DMS114 treated with DMSO at 0.1 percent for 48 hours (cell line): Measurements from ENCODE around the gene ZCCHC14.

ENCODE experiments used
- DNase-seq: peaks from one replicate; lab custom pipeline; 2025; ENCODE audit not compliant: unreplicated experiment; lab: John Stamatoyannopoulos, UW

Gene ZCCHC14

DNA sequence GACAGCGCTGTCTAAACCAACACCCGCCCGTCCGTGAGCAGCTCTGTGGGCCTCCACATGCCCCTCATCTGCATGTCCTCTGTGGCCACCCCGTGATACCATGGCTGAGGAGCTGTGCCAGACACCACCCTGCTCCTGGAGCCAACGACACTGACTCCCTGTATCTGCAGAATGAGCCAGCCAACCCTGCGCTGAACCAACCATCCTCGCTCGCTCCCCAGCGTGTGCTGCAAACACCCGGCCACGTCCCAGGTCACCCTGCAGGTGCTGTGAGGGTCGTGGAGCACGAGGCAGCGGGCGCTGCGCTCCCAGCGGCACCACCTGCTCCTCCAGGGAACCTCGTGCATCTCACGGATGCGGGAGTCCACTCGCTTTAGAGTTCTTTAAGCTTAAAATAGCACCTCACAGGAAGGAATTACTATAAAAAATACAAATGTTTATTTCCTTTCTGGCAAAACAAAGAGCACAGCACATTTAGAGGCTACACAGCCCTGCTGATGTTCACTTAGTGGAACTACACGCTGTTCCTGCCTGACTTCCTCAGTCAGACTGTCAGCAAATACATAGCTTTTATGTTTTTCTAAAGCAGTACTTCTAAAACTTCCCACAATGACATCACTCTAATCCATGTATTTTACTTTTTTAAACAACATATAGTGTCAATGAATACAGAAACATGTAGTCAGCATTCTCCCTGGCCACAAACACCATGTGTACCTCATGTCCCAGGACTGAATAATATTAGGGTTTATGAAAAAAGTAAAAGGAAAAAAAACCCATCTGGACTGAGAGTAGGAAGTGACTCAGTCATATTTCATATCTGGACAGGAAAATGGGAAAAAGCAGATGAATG, 57.2 kb downstream of the ZCCHC14 start:
- no peak for DNase-seq

DNA sequence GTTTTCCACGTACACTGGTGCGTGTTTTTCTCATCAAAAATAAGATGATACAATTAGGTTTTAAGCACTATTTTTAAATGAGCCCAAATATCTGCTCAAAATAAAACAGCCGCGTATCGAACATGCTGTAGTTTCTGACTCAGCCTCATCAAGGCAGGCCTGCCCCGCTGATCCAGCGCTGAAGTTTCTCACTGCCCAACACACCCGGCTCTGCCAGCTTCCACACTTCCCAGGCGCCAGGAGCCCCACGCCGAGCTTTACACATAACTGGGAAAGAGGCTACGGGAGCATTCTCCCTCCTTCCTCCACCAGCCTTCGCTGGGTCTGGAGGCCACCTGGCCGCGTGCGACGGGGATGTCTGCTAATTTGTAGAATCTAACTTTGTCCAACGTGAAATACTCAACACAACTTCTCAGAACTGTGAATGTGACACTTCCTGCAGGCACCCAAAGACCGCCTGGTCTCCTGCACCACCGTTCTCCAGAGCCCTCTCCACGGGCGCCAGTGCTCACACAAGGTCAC, 58.6 kb downstream of the ZCCHC14 start:
- DNase-seq, result no peak

DNA sequence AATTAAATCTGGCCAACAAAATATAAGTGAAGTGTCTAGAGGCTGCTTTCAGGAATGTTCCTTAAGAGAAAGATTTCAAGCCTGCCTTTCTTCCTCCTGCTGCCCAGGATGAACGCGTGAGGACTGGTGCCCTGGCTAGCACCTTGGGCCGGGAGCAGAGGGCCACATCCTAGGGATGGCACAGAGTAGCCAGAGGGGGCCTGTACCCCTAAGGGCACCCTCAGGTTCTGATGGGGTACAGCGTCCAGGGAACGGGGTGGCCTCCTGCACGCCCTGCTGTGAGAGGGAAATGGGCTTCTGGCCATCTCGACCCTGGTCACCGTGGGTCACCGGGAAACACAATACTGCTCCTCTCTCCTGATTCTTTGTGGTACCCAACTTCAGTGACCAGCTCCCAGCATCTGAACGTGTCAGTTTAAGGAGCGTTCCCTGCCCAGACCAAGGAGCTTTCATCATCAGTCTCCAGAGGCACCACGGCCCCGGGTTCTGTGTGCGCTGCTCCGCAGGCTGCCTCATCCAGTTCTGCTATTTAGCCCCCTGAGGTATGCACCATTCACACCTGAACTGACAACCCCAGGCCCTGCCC, 60.4 kb downstream of the ZCCHC14 start:
- no peak for DNase-seq

DNA sequence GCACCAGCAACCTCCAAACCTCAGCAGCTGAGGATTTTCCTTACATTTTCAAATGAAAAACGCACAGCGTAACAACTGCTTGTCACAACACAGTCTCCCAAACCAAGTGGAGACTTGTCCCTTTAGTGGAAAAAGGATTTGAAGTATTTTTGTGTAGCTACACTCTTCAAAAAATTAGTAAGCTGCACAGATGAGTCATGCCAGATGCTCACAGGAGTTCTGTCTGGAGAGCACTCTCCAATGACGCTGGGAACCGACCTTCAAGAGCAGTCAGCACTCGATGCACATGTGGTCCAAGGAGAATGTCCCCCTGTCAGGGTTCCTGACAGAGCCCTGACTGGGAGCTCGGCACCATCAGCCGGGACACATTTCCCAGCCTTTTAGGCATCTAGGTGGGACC, 60.9 kb downstream of the ZCCHC14 start:
- DNase-seq, result no peak

DNA sequence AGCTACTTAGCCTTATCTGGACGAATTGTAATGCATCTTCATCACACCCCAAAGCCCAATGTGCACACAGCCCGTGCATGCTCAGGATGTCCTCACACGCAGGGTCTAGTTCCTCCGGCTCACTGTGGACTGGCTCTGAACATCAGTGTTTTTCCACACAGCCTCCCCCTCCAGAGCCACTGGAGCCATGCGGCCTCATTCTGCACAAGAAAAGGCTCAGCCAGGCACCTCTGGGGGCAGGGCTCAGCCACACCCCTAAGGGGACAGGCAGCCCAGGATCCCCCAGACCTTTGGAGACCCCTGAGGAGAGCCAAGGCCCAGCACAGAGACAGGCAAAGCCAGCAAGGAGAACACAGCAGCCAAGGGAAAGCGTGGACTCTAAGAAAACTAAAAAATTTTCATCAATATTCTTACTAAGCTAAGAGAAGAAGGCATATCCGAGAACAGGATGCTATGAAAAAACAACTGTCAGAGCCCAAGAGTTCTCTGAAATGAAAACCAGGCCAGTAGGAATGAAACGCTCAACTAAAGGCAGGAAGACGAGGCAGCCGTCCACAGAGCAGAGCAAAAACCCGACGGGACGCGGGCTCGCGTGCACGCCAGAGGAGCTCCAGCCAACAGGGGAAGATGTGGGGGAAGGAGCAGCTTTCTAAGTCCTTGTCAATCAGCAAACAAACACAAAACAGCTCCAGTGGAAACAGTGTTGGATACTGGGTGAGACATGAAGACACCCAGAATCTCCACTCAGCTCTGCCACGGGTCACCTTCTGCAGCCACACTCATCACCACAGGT, 66.2 kb downstream of the ZCCHC14 start:
- DNase-seq, result no peak

DNA sequence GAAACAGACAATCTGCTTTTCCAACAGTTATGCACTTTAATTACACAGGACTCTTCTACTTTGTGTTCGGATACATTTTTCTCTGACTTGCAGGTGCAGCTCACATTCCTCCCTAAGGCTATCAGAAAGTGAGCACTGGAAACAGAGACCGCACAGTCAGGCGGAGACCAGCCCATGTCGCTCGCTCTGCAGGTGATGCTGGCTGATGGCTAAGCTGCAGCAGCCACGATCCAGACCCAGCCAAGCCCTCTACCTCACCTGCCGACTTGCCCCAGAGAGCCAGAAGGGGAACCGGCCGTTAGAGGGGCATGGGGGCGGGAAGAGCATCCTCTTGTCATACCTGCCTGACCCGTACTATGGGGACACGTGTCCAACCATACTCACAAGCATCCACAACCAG, 66.9 kb downstream of the ZCCHC14 start:
- DNase-seq, result no peak

DNA sequence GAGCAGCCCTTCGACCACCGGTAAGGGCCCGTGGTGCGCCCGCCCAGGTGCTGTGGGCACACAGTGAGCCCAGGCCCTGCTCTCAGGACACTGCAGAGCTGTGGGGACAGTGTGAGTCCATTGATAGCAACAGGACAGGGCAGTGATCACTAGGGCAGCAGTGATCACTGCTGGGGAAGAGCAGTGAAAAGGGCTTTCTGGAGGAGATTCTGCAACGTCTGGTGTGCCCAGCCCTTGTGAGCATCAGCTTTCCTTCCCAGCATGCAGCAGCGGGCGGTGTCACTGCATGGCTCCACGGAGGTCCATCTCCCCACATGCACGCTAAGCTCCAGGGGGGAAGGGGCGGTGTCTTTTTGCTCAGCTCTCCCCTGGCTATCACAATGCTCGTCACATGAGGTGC, 68.6 kb downstream of the ZCCHC14 start:
- DNase-seq, result no peak

DNA sequence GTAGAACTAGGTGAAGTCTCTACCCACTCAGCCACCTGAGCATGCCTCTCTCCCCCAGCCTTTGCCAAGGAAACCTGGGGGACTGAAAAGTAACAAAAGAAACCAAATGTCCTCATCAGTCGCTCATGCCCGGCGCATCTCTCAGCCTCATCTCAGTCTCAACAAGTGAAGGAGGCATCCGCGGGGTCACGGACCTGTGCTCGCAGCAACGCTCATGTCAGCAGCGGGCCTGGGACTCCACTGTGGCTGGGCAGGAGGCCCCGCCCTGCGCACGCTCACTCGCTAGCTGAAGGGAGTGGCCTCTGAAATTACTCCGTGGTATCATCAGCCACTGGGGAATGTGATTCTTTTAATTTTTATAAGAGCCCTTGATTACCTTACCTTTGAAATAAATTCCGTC, 69.4 kb downstream of the ZCCHC14 start:
- DNase-seq, result no peak

DNA sequence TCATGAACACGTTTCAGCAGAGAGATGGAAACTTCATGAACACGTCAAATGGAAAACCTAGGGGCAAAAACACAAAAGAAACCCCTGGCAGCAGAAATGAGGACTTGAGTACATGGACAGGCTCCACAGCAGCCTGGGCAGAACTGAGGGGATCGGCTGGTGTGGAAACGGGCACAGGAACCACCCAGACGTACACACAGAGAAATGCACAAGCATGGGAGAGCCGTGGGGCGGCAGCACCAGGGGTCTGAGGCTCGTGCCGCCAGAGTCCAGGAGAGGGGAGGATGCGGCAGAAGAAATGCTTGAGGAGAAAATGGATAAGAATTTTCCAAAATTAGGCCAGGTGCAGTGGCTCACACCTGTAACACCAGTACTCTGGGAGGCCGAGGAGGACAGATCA, 70.7 kb downstream of the ZCCHC14 start:
- no peak for DNase-seq

DNA sequence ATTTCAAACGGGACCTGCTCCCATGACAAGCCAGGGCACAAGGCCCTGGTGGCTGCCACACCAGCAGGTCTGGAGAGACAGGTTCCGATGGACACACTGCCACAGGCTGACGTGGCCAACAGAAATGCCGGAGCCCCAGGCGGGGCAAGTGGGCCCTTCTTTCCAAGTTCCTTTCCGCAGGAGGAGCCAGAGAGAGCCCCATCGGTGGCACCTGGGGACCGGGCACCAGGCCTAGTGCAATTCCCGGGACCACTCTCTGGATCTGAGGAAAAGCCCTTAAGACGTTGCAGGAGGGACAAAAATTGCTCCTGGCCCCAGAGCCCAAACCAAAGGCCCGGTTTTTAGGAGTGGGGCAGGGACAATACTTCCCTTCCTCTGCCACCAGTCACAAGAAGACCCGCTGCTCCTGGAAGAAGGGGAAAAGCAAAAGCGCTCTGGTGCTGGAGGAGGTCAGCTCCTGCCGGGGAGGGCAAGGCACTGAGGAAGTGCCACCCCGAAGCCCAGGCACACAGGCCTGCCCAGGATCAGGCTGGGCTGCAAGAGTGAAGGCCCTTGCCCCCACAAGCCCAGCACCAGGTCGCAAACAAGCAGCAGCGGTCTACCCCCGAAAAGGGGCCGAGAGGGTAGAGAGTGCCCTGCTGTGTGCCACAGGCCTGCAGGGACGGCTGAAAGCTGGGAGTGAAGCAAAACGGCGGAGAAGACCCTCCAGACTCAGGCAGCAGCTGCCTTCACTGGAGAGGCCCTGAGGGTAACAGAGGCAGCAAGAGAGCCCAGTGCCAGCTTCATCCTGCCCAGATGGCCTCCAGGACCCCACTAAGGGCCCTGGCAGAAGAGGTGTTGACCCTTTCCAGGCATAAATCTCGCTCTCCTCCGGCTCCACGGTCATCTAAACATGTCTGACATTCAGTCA, 71.6 kb downstream of the ZCCHC14 start:
- DNase-seq, result no peak

DNA sequence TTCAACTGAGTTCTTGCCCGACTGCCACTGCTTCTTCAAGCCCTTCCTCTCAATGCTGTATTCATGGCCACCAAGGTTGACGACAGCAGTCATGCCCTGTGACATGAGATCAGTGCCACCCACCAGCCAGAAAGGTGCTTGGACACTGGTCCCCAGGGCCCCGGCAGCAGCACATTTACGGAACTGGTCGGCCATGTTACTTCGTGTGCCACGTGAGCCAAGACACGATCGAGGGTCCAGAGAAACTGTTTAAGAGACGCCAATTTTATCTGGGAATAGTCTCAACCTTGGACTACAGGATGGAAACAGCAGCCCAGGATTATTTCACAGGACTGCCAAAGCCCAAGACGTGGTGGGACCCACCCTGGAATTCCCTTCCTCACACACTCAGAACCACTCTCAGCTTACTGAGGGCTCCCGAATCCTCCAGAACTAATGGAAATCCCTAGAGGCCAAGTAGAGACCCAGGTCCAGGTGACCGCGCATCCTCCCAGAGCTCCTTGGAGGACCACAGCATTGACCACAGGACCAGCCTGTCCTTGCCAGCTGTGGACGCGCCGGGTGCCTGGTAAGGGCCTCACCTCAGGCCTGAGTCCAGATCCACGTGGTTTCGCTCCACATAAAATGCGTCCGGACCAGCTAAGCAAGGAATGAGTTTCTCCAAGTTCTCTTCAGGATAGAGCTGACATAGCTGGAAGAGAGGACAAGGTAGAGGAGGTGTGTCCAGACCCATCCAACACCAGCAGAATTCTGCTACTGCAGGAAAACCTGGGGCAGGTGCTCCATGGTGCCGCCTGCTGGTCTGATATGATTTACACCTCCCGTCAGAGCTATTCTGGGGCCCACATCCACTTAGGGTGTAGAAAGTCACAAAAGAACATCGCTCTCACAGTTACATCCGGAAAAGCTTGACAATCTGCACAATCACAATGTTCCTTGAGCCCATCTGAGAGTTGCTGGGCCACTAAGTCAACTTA, 72.5 kb downstream of the ZCCHC14 start:
- DNase-seq, result no peak

DNA sequence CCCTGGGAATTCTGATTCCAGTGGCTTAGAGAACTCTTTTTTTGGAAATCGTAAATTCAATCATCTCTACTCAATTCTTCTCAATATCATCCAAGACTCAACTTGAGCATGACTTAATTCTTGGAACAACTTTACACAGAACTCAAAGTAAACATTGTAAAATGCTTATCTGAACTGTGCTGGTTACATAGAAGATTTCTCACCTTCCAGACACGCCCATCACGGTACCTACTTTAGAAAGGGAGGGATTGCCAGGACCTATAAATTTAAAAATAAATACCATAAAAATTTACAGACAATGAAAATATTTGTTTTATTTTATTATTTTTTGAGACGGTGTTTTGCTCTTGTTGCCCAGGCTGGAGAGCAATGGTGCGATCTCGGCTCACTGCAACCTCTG, 74.2 kb downstream of the ZCCHC14 start:
- DNase-seq, result no peak

DNA sequence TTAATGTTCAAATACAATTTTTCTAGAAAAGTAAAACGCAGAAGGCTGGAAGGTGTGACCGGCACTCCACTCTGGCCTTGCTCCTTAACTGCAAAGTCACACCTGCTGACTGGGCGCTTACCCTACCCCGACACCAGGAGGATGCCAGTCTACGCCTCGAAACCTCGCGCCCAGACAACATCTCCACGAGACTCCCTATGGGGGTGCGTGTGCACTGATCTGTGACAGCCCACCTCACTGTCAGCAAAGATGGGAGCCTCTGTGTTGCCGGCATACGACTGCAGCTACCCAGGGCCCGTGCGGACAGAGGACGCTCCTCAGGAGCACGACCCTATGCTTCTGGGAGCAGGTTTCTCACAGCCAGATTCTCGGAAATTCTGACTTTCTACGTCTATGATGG, 74.6 kb downstream of the ZCCHC14 start:
- DNase-seq, result no peak

DNA sequence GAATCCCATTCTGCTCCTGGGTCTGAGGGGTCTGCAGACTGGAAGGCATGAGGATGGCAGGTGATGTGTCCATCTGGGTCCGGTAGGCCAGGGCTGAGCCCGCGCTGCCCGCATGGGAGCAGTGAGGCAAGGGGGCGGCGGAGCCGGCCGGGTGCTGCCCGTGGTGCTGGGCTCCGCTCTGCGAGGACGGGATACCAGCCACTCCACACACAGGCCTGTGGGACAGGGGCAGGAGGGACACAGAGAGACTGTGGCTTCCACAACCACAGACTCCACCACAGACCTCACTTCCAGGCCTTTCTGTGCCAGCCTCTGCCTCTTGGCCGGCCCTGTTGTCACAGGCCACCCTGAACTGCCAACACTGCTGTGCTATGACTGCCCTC, 75.3 kb downstream of the ZCCHC14 start:
- DNase-seq, result no peak

DNA sequence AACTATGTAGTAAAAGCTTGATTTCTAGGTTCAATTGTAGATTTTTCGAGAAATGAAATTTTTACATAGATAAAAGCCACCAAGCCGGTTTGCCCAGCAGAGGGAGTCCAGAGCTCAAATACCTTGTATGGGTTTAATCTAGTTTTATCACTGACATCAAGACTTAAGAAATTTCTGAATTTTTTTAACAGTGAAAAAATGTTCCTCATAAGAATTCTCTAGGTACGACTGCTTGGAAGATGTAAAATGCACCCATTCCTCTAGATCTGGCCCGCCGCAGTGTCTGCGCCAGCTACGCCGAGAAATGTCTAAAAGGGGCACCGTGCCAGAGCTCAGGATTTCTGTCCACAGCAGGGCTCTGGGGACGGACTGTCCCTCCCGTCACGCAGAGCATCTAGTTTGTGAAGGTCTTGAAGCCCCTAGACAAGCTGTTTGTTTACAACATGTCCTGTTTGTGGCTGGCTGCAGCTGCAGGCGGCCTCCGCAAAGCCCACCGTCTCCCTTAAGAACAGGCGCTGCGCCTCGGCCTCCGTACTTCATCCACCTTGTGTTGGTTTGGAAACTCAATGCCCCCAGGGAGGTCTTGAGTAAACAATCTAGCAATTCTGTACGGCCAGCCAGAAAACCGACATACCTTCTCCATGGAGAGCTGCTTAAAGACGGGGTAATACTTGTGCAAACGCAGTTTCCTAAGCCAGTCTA, 75.8 kb downstream of the ZCCHC14 start:
- DNase-seq, result peak; percentile 25

DNA sequence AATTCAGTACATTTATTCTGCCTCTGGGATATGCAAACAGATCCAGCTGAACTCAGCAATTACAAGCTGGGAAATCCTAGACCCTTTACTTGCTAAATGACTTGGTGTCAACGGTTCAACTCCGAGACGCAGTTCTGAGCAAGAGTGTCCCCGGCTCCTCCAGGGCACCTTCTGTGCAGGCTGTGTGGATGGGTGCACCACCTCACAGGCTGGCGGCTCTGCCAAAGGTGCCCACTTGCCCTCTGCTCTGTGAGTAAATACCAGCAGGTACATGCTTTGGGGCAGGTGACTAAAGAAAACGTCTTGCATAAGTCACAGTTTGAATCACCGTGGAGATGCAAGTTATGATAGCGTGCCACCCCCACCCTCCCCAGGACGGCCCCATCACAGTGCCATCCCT, 77.4 kb downstream of the ZCCHC14 start:
- no peak for DNase-seq

DNA sequence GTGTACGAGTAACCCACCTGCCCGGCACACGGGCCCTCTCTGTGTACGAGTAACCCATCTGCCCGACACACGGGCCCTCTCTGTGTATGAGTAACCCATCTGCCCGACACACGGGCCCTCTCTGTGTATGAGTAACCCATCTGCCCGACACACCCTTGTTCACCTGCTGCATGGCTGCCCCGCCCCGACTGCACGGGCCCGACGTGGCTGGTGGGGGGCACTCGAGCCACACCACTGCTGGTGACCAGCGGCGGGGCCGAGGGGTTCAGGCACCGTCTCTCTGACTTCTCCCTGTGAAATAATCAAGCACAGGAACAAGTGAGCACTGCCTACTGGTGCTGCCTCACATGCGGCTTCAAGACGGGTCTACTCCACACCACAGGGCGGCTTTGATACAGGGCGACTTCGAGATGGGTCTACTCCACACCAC, 78.6 kb downstream of the ZCCHC14 start:
- DNase-seq, result no peak

DNA sequence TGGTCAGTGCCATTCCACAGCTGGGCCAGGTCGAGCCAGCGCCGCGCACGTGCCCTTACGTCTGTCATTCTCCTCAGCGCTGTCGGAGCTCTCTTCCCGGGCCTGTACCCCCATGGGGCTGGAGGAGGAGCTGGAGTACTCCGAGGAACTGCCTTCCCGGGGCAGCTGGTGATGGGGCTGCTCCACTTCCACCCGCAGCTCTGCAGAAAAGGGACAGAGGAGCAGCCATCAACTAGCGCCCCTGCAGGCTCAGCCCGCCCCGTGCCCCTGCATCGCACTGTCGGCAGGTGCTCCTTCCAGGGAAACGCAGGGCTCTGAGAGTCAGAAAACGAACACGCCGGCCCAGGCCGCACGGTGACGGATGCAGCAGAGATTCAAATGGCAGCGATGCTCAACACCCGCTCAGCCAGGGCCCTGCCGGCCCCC, 79.8 kb downstream of the ZCCHC14 start:
- DNase-seq, result no peak
